Renal cortex interstitium (tissue), 11 donors: ENCODE results near the gene USF2. TPM values are rescaled to one million over a fixed set of nuclear protein-coding genes. Genes with fewer than 3 reads are reported as not detected.

Experiments
- DNase-seq, 11 donors: peaks; one replicate each; pipeline ENCODE4 v3.0.0-alpha.2; 2013; ENCODE audit warnings: low read depth in 9 of 11, low spot score in 4 of 11; ENCODE audit errors: extremely low read depth in 1 of 11
- polyA plus RNA-seq, 3 donors: library from polyadenylated mRNA; unstranded; fragments of 120-200 nt; gene quantifications; one replicate each; pipeline ENCODE4 v1.2.1, GENCODE V29; 2013; ENCODE audit not compliant: insufficient read length in 3 of 3

The USF2 gene
- polyA plus RNA-seq, 3 donors = 158 to 185 (median 181) TPM

- DNase-seq = no peak
These were observed 22.5 kb downstream of the USF2 start for GRCh38 chr19:35291259-35291658.

- no peak for DNase-seq
These were observed 23.2 kb downstream of the USF2 start, which contains the start of gene MAG for GRCh38 chr19:35291916-35292315. TSS of gene MAG (plus strand) at chr19:35292161. CDS start at chr19:35295409, 3,248 bp downstream.

- DNase-seq = no peak
These were observed 23.9 kb downstream of the USF2 start for GRCh38 chr19:35292421-35293362.

DNA sequence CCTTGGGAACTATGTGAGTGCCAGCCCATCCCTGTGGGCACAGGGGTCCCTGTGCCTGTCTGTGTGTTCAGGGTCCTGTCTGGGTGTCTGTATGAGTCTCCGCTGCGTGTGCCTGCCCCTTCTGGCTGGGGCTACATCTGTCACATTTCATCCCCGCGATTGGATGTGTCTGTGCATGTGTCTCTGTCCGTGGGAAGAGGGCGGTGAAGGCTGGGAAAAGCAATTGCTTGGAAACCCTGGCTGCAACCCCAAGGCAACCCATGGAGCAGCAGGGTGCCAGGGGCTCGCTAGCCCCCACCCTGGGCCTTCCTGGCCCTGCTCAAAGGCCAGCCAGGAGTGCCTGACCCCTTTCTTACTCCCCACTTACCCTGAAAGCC, 24.6 kb downstream of the USF2 start:
- no peak for DNase-seq

- no peak for DNase-seq
These were observed 25.0 kb downstream of the USF2 start for GRCh38 chr19:35293808-35294207.

GRCh38 chr19:35294328-35294727, 25.6 kb downstream of the USF2 start:
- no peak for DNase-seq

- no peak for DNase-seq
These were observed 26.4 kb downstream of the USF2 start for GRCh38 chr19:35294859-35295791.

- no peak for DNase-seq
These were observed 27.2 kb downstream of the USF2 start for GRCh38 chr19:35295792-35296462.

GRCh38 chr19:35296644-35297514, 28.1 kb downstream of the USF2 start:
- no peak for DNase-seq

- DNase-seq = no peak
These were observed 28.7 kb downstream of the USF2 start for GRCh38 chr19:35297515-35297848.

DNA sequence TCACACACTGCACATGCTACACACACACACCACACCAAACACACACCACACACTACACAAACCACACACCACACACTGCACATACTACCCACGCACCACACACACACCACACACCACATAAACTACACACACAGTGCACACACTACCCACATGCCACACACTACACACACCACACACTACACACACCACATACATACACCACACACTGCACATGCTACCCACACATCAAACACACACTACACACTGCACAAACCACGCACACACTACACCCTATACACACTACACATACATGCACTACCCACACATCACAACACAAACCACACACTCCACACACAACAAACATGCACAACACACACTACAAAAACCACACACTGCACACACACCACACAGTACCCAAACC, 29.2 kb downstream of the USF2 start:
- no peak for DNase-seq

DNA sequence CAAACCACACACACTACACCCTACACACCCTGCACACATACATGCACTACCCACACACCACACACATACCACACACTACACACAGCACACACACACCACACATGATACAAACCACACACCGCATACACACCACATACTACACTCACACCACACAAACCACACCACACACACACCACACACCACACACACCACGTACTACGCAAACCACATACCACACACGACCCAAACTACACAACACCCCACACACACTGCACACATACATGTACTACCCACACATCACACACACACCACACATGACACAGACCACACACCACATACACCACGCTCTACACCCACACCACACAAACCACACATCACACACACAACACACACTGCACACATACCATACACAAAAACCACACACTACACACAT, 29.8 kb downstream of the USF2 start:
- no peak for DNase-seq

DNA sequence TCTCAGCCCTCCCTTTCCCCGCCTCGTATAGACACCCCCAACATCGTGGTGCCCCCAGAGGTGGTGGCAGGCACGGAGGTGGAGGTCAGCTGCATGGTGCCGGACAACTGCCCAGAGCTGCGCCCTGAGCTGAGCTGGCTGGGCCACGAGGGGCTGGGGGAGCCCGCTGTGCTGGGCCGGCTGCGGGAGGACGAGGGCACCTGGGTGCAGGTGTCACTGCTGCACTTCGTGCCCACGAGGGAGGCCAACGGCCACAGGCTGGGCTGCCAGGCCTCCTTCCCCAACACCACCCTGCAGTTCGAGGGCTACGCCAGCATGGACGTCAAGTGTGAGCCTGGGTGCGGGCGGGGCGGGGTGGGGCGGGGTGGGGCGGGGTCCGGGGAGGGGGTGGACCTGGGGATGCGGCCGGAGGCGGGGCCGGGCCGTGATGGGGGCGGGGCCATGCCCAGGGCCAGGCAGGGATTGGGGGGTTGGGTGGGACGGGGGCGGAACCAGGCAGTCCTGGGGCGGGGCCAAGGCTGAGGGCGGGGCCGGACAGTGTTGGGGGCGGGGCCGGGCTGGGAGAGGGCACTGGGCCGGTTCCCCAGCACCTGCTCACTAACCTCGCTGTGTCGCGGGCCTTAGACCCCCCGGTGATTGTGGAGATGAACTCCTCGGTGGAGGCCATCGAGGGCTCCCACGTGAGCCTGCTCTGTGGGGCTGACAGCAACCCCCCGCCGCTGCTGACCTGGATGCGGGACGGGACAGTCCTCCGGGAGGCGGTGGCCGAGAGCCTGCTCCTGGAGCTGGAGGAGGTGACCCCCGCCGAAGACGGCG, 31.0 kb downstream of the USF2 start:
- no peak for DNase-seq

- DNase-seq = no peak
These were observed 31.5 kb downstream of the USF2 start for GRCh38 chr19:35300339-35300649.

GRCh38 chr19:35301961-35302360, 33.2 kb downstream of the USF2 start:
- DNase-seq = no peak

DNA sequence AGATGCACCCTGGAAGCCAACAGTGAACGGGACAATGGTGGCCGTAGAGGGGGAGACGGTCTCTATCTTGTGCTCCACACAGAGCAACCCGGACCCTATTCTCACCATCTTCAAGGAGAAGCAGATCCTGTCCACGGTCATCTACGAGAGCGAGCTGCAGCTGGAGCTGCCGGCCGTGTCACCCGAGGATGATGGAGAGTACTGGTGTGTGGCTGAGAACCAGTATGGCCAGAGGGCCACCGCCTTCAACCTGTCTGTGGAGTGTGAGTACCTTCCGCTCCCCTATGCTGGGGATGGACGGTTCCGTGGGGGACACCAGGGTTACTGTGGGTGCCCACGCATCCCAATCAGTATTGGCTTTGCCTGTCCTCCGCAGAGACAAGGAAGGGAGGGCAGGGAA, 33.7 kb downstream of the USF2 start:
- no peak for DNase-seq

DNA sequence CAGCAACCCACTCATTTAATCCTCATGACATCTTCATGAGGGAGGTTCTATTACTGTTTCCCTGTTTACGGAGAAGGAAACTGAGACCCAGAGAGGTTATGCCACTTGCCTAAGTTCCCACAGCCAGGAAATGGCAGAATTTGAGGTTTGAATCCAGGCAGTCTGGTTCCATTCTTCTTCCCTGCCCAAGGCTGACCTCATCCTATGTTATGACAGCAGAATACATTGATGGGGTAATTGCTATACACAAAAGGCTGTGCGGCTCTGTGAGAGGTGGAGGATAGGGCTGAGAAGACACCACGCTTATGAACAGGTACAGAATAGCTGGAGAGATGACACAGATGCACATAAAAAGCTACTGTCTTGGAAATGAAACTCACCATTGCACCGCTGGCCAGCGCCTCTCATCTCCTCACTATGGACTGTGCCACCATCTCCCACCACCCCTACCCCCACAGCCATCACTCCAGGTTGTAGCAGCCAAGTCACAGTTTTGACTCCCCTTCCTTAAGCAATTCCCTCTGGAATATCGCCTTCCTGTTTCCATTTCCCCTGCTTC, 34.7 kb downstream of the USF2 start:
- DNase-seq = no peak

GRCh38 chr19:35304036-35304435, 35.3 kb downstream of the USF2 start:
- DNase-seq = no peak
